Measurements from ENCODE around the gene VSIG10L. TPM values are rescaled to one million over a fixed set of nuclear protein-coding genes. Genes with fewer than 3 reads are reported as not detected.

VSIG10L gene
- total RNA-seq, 1 experiment from 2014 or later = 3.3 TPM

DNA sequence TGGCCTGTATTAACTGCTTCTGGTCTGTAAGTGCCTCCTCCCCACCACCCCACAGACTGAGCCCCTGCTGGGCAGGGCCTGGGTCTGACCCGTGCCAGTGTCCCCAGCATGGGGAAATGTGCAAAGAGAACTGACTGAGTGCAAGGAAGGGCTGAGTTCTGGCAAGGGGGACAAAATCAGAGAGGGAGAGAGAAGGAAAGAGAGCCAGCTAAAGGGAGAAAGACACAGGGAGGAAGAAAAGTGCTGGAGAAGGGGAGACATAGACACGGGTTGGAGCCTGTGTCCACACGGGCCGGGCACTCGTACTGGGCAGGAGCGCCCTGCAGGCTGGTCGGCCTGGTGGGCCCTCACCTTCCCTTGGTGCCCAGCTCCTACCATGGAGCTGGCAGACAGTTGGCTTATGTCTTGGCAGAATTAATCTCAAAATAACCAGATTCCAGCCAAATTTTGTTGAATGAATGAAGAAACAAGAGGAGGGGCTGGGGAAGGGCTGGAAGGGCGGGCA lies 29.3 kb upstream of the VSIG10L start:
- Histone ChIP-seq H3K27ac (ENCODE audit: low read length) (no peak overlapping the region), H3K9me3 (ENCODE audit: control insufficient read depth, insufficient read depth, low read depth, low read length) (no peaks in the 10 kb centered on the region), H3K36me3 (ENCODE audit: control insufficient read depth, insufficient read depth, low read length) (peaks cover 3% of the 10 kb centered on the region; the same call in 1 of the 2 replicates), H3K4me3 (ENCODE audit: low read depth in 2 of 2, low read length in 2 of 2) (no peak overlapping the region), H3K27me3 (ENCODE audit: control insufficient read depth, insufficient read depth, low read length) (no peaks in the 10 kb centered on the region), H3K4me1 (ENCODE audit: control insufficient read depth, insufficient read depth, low read length) (0 out of 2 replicates have a peak, but pooled peaks cover 4% of the 10 kb centered on the region)
- ATAC-seq (no peak), DNase-seq (ENCODE audit: low read depth, low spot score) (no peak)
- intact Hi-C loops (cut with micrococcal nuclease; ENCODE audit: unreplicated experiment) = no loop called here
- ChIA-PET CTCF (no interaction called here), POLR2A (no interaction called here)
- TF ChIP-seq, protein P1, sequence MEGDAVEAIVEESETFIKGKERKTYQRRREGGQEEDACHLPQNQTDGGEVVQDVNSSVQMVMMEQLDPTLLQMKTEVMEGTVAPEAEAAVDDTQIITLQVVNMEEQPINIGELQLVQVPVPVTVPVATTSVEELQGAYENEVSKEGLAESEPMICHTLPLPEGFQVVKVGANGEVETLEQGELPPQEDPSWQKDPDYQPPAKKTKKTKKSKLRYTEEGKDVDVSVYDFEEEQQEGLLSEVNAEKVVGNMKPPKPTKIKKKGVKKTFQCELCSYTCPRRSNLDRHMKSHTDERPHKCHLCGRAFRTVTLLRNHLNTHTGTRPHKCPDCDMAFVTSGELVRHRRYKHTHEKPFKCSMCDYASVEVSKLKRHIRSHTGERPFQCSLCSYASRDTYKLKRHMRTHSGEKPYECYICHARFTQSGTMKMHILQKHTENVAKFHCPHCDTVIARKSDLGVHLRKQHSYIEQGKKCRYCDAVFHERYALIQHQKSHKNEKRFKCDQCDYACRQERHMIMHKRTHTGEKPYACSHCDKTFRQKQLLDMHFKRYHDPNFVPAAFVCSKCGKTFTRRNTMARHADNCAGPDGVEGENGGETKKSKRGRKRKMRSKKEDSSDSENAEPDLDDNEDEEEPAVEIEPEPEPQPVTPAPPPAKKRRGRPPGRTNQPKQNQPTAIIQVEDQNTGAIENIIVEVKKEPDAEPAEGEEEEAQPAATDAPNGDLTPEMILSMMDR (IDR thresholded peaks at IDR 0.05) = no peak
- in situ Hi-C loops (cut with HindIII; ENCODE audit: low pct_unique_long_range_greater_than_20kb, low sequenced_read_pairs) = no loop called here
- BruUV-seq (replicated peaks) = no TSS peak

DNA sequence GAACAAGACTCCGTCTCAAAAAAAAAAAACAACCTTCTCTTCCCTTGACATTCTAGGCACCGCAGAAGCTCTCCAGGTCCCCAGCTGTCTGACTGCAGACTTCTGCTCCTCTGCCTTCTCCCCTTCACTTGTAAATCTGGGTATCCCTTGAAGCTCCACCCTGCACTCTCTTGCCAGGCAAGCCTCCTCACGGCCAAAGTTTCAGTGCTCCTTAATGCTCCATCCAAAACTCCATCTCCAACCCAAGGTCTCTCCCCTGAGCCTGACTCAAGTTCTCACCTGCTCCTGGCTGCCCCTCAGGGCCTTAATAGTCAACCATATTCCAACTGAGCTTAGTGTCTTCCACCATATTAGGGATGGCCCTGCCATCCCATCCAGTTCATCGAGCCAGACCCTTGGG lies 28.3 kb upstream of the VSIG10L start:
- BruUV-seq (replicated peaks) = no TSS peak
- Histone ChIP-seq H3K4me1 (ENCODE audit: control insufficient read depth, insufficient read depth, low read length) (peaks cover 4% of the 10 kb centered on the region; the same call in 1 of the 2 replicates), H3K36me3 (ENCODE audit: control insufficient read depth, insufficient read depth, low read length) (peaks cover 8% of the 10 kb centered on the region; the same call in 1 of the 2 replicates), H3K27ac (ENCODE audit: low read length) (no peak overlapping the region), H3K9me3 (ENCODE audit: control insufficient read depth, insufficient read depth, low read depth, low read length) (no peaks in the 10 kb centered on the region), H3K4me3 (ENCODE audit: low read depth in 2 of 2, low read length in 2 of 2) (no peak overlapping the region), H3K27me3 (ENCODE audit: control insufficient read depth, insufficient read depth, low read length) (no peaks in the 10 kb centered on the region)
- in situ Hi-C loops (cut with HindIII; ENCODE audit: low pct_unique_long_range_greater_than_20kb, low sequenced_read_pairs) (no loop called here), intact Hi-C loops (cut with micrococcal nuclease; ENCODE audit: unreplicated experiment) (no loop called here)
- DNase-seq (ENCODE audit: low read depth, low spot score) = no peak
- no peak for ATAC-seq
- CTCF ChIA-PET = no interaction called here
- TF ChIP-seq POLR2AphosphoS5 (IDR thresholded peaks at IDR 0.05; ENCODE audit: low read depth, low read length) = no peak
- TF ChIP-seq TCF7L2 (IDR thresholded peaks at IDR 0.05; ENCODE audit: low read depth, low read length) = no peak
- TF ChIP-seq, protein P1 (IDR thresholded peaks at IDR 0.05) = no peak
- TF ChIP-seq, protein P2, sequence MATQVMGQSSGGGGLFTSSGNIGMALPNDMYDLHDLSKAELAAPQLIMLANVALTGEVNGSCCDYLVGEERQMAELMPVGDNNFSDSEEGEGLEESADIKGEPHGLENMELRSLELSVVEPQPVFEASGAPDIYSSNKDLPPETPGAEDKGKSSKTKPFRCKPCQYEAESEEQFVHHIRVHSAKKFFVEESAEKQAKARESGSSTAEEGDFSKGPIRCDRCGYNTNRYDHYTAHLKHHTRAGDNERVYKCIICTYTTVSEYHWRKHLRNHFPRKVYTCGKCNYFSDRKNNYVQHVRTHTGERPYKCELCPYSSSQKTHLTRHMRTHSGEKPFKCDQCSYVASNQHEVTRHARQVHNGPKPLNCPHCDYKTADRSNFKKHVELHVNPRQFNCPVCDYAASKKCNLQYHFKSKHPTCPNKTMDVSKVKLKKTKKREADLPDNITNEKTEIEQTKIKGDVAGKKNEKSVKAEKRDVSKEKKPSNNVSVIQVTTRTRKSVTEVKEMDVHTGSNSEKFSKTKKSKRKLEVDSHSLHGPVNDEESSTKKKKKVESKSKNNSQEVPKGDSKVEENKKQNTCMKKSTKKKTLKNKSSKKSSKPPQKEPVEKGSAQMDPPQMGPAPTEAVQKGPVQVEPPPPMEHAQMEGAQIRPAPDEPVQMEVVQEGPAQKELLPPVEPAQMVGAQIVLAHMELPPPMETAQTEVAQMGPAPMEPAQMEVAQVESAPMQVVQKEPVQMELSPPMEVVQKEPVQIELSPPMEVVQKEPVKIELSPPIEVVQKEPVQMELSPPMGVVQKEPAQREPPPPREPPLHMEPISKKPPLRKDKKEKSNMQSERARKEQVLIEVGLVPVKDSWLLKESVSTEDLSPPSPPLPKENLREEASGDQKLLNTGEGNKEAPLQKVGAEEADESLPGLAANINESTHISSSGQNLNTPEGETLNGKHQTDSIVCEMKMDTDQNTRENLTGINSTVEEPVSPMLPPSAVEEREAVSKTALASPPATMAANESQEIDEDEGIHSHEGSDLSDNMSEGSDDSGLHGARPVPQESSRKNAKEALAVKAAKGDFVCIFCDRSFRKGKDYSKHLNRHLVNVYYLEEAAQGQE (IDR thresholded peaks at IDR 0.05; ENCODE audit: insufficient read depth in 1 of 2, low read depth in 2 of 2, low read length in 1 of 2) = no peak
- TF ChIP-seq SIN3A (IDR thresholded peaks at IDR 0.05; ENCODE audit: borderline replicate concordance, insufficient read depth, low read depth, low read length) = no peak
- POLR2A ChIA-PET = interaction anchor here (0.5 kb wide), 1 partner anchor 319 kb away, joined by 7 read pairs; no protein-coding TSS in a partner anchor

Data from Panc1 (cell line).